Measurements from ENCODE around the gene PTGER2.

PTGER2 gene

GRCh38 chr14:52304248-52304904, 9.7 kb upstream of the PTGER2 start:
- H3K27ac ChIP-seq (ENCODE audit: insufficient read depth, low read length, poor library complexity, severe bottlenecking): no peak overlapping the region
- H3K9me3 ChIP-seq (ENCODE audit: control insufficient read depth, low read length): no peaks in the 10 kb centered on the region
- no peaks in the 10 kb centered on the region for H3K27me3 ChIP-seq (replicated peaks; ENCODE audit: control insufficient read depth, insufficient read depth, low read length, poor library complexity, severe bottlenecking)
- H3K4me1 ChIP-seq (ENCODE audit: control insufficient read depth, insufficient read depth, low read length, poor library complexity, severe bottlenecking): peaks cover 23% of the 10 kb centered on the region
- no peak overlapping the region for H3K4me3 ChIP-seq (ENCODE audit: insufficient read depth, low read depth, low read length, poor library complexity, severe bottlenecking)
- H3K36me3 ChIP-seq (ENCODE audit: control insufficient read depth, insufficient read depth, low read length): no peaks in the 10 kb centered on the region
- DNase-seq: no peak

- H3K4me1 ChIP-seq (ENCODE audit: control insufficient read depth, insufficient read depth, low read length, poor library complexity, severe bottlenecking): peaks cover 25% of the 10 kb centered on the region
- H3K9me3 ChIP-seq (ENCODE audit: control insufficient read depth, low read length): no peaks in the 10 kb centered on the region
- no peaks in the 10 kb centered on the region for H3K27me3 ChIP-seq (replicated peaks; ENCODE audit: control insufficient read depth, insufficient read depth, low read length, poor library complexity, severe bottlenecking)
- no peak overlapping the region for H3K4me3 ChIP-seq (ENCODE audit: insufficient read depth, low read depth, low read length, poor library complexity, severe bottlenecking)
- H3K36me3 ChIP-seq (ENCODE audit: control insufficient read depth, insufficient read depth, low read length): no peaks in the 10 kb centered on the region
- DNase-seq: no peak
- H3K27ac ChIP-seq (ENCODE audit: insufficient read depth, low read length, poor library complexity, severe bottlenecking): no peak overlapping the region
Measured at GRCh38 chr14:52305014-52305413, 9.1 kb upstream of the PTGER2 start.

- Histone ChIP-seq H3K27ac (ENCODE audit: insufficient read depth, low read length, poor library complexity, severe bottlenecking) (peak overlapping the region; percentile 24), H3K4me1 (ENCODE audit: control insufficient read depth, insufficient read depth, low read length, poor library complexity, severe bottlenecking) (peaks cover 37% of the 10 kb centered on the region)
Measured at GRCh38 chr14:52307376-52307775, 6.7 kb upstream of the PTGER2 start.

DNA sequence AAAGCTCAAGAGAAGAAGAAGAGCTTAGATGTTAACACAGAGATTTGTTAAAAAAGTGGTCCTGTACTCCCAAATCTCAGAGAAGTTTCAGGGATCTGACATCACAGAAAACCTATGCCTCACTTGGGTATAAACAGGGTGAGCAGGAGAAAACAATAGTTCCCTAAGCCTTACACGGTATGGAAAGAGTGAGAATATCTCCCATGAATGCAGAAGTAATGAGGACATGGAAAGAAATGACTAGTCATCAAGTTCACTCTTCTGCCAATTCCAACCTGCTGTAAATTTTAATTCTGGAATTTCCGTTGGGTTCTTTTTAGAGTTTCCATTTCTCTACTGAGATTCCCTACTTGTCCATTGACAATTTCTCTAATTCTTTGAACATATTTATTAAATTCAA, 6.2 kb upstream of the PTGER2 start:
- H3K4me3 ChIP-seq (ENCODE audit: insufficient read depth, low read depth, low read length, poor library complexity, severe bottlenecking): no peak overlapping the region
- H3K27me3 ChIP-seq (replicated peaks; ENCODE audit: control insufficient read depth, insufficient read depth, low read length, poor library complexity, severe bottlenecking): no peaks in the 10 kb centered on the region
- peaks cover 37% of the 10 kb centered on the region for H3K4me1 ChIP-seq (ENCODE audit: control insufficient read depth, insufficient read depth, low read length, poor library complexity, severe bottlenecking)
- no peak for DNase-seq
- no peaks in the 10 kb centered on the region for H3K9me3 ChIP-seq (ENCODE audit: control insufficient read depth, low read length)
- H3K27ac ChIP-seq (ENCODE audit: insufficient read depth, low read length, poor library complexity, severe bottlenecking): peak overlapping the region; percentile 24
- peaks cover 4% of the 10 kb centered on the region for H3K36me3 ChIP-seq (ENCODE audit: control insufficient read depth, insufficient read depth, low read length)

More at GRCh38 chr14:52307376-52307775, 6.7 kb upstream of the PTGER2 start:
- Histone ChIP-seq H3K27me3 (replicated peaks; ENCODE audit: control insufficient read depth, insufficient read depth, low read length, poor library complexity, severe bottlenecking) (no peaks in the 10 kb centered on the region), H3K4me3 (ENCODE audit: insufficient read depth, low read depth, low read length, poor library complexity, severe bottlenecking) (no peak overlapping the region), H3K36me3 (ENCODE audit: control insufficient read depth, insufficient read depth, low read length) (peaks cover 2% of the 10 kb centered on the region), H3K9me3 (ENCODE audit: control insufficient read depth, low read length) (no peaks in the 10 kb centered on the region)
- DNase-seq: no peak

GRCh38 chr14:52310541-52310940, 3.6 kb upstream of the PTGER2 start:
- Histone ChIP-seq H3K27ac (ENCODE audit: insufficient read depth, low read length, poor library complexity, severe bottlenecking) (no peak overlapping the region), H3K4me1 (ENCODE audit: control insufficient read depth, insufficient read depth, low read length, poor library complexity, severe bottlenecking) (peaks cover 33% of the 10 kb centered on the region)
- DNase-seq: no peak

DNA sequence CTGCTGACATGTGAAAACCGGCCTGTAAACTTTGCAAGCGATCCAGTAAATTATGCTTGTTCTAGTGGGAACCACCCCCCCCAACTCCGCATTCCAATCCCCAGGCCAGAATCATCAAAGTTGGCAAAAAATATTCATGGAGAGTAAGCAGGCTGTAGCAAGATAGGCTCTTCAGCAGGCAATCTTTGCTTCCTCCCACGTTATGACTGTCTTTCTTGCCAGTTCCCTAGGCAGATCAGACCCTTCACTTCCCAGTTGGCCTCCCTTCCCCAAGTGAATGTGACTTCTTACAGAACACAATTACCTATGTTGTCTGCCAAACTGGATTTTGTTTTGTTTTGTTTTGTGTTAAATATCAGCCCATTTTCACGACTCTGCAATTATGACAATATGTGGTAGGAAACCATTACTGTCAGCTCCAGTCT, 1.2 kb upstream of the PTGER2 start:
- Histone ChIP-seq H3K27me3 (replicated peaks; ENCODE audit: control insufficient read depth, insufficient read depth, low read length, poor library complexity, severe bottlenecking) (no peaks in the 10 kb centered on the region), H3K36me3 (ENCODE audit: control insufficient read depth, insufficient read depth, low read length) (peaks cover 4% of the 10 kb centered on the region), H3K27ac (ENCODE audit: insufficient read depth, low read length, poor library complexity, severe bottlenecking) (peak overlapping the region; percentile 45), H3K4me1 (ENCODE audit: control insufficient read depth, insufficient read depth, low read length, poor library complexity, severe bottlenecking) (peaks cover 32% of the 10 kb centered on the region), H3K4me3 (ENCODE audit: insufficient read depth, low read depth, low read length, poor library complexity, severe bottlenecking) (peak overlapping the region; percentile 90), H3K9me3 (ENCODE audit: control insufficient read depth, low read length) (no peaks in the 10 kb centered on the region)
- DNase-seq: no peak

More at GRCh38 chr14:52310541-52310940, 3.6 kb upstream of the PTGER2 start:
- H3K4me3 ChIP-seq (ENCODE audit: insufficient read depth, low read depth, low read length, poor library complexity, severe bottlenecking): peak overlapping the region; percentile 90
- H3K9me3 ChIP-seq (ENCODE audit: control insufficient read depth, low read length): no peaks in the 10 kb centered on the region
- no peaks in the 10 kb centered on the region for H3K27me3 ChIP-seq (replicated peaks; ENCODE audit: control insufficient read depth, insufficient read depth, low read length, poor library complexity, severe bottlenecking)
- peaks cover 4% of the 10 kb centered on the region for H3K36me3 ChIP-seq (ENCODE audit: control insufficient read depth, insufficient read depth, low read length)

DNA sequence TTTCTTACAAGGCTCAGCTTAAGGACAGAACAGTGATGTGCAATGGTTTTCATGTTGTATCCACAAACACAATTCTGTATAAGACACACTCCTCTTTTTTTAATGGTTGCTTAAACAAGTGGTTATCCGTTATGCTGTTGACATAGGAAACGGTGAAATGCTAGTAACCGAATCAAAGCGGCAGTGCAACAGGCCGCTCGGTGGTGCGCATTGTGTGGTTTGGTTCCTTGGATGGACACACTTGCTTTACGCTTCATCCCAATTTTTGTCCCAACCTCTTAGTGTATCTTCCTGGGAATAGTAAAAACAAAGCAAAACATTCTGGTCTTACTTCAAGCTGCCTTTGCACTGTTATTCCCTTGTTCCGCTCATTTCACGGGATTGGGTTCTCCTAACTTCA, 650 bp upstream of the PTGER2 start:
- H3K4me1 ChIP-seq (ENCODE audit: control insufficient read depth, insufficient read depth, low read length, poor library complexity, severe bottlenecking): peaks cover 34% of the 10 kb centered on the region

GRCh38 chr14:52314595-52315354, 663 bp downstream of the PTGER2 start:
- peak overlapping the region; percentile 90 for H3K4me3 ChIP-seq (ENCODE audit: insufficient read depth, low read depth, low read length, poor library complexity, severe bottlenecking)
- peaks cover 4% of the 10 kb centered on the region for H3K36me3 ChIP-seq (ENCODE audit: control insufficient read depth, insufficient read depth, low read length)
- peaks cover 34% of the 10 kb centered on the region for H3K4me1 ChIP-seq (ENCODE audit: control insufficient read depth, insufficient read depth, low read length, poor library complexity, severe bottlenecking)
- peak overlapping the region; percentile 73 for H3K27ac ChIP-seq (ENCODE audit: insufficient read depth, low read length, poor library complexity, severe bottlenecking)
- no peaks in the 10 kb centered on the region for H3K9me3 ChIP-seq (ENCODE audit: control insufficient read depth, low read length)
- no peaks in the 10 kb centered on the region for H3K27me3 ChIP-seq (replicated peaks; ENCODE audit: control insufficient read depth, insufficient read depth, low read length, poor library complexity, severe bottlenecking)
- peak in 2 of 3 donors; percentile 4 to 15 for DNase-seq

More for the DNA sequence above, 650 bp upstream of the PTGER2 start:
- H3K4me3 ChIP-seq (ENCODE audit: insufficient read depth, low read depth, low read length, poor library complexity, severe bottlenecking): peak overlapping the region; percentile 90
- peak overlapping the region; percentile 73 for H3K27ac ChIP-seq (ENCODE audit: insufficient read depth, low read length, poor library complexity, severe bottlenecking)
- H3K27me3 ChIP-seq (replicated peaks; ENCODE audit: control insufficient read depth, insufficient read depth, low read length, poor library complexity, severe bottlenecking): no peaks in the 10 kb centered on the region
- no peaks in the 10 kb centered on the region for H3K9me3 ChIP-seq (ENCODE audit: control insufficient read depth, low read length)
- no peak for DNase-seq
- H3K36me3 ChIP-seq (ENCODE audit: control insufficient read depth, insufficient read depth, low read length): peaks cover 4% of the 10 kb centered on the region

- Histone ChIP-seq H3K4me1 (ENCODE audit: control insufficient read depth, insufficient read depth, low read length, poor library complexity, severe bottlenecking) (peaks cover 30% of the 10 kb centered on the region), H3K9me3 (ENCODE audit: control insufficient read depth, low read length) (no peaks in the 10 kb centered on the region), H3K4me3 (ENCODE audit: insufficient read depth, low read depth, low read length, poor library complexity, severe bottlenecking) (peak overlapping the region; percentile 90), H3K36me3 (ENCODE audit: control insufficient read depth, insufficient read depth, low read length) (peaks cover 4% of the 10 kb centered on the region), H3K27me3 (replicated peaks; ENCODE audit: control insufficient read depth, insufficient read depth, low read length, poor library complexity, severe bottlenecking) (no peaks in the 10 kb centered on the region), H3K27ac (ENCODE audit: insufficient read depth, low read length, poor library complexity, severe bottlenecking) (peak overlapping the region; percentile 73)
- DNase-seq: no peak
Measured at GRCh38 chr14:52315355-52315718, 1.2 kb downstream of the PTGER2 start.

DNA sequence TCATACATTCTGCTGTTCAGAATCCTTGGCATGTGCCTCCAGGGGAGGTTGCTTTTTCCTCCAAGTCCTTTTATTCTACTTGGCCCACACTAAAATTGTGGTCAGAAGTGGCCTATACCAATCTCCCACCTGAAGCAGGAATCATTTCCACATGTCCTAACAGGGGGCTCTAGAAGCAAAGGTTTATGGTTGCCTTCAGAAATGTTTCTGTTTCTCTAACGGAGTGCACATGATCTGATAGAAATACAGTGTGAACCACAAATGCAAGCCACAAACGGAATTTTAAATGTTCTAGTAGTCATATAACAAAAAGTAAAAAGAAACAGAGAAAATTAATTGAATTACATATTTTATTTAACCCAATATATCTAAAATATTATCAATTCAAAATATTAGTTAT, 4.0 kb downstream of the PTGER2 start:
- no peak for DNase-seq
- Histone ChIP-seq H3K4me3 (ENCODE audit: insufficient read depth, low read depth, low read length, poor library complexity, severe bottlenecking) (peak overlapping the region; percentile 90), H3K9me3 (ENCODE audit: control insufficient read depth, low read length) (no peaks in the 10 kb centered on the region), H3K36me3 (ENCODE audit: control insufficient read depth, insufficient read depth, low read length) (peaks cover 15% of the 10 kb centered on the region), H3K27ac (ENCODE audit: insufficient read depth, low read length, poor library complexity, severe bottlenecking) (peak overlapping the region; percentile 36), H3K27me3 (replicated peaks; ENCODE audit: control insufficient read depth, insufficient read depth, low read length, poor library complexity, severe bottlenecking) (no peaks in the 10 kb centered on the region), H3K4me1 (ENCODE audit: control insufficient read depth, insufficient read depth, low read length, poor library complexity, severe bottlenecking) (peaks cover 17% of the 10 kb centered on the region)

Data from effector memory CD4-positive, alpha-beta T cell (primary cell).